HCEC 1CT (cell line): ENCODE measurements around the gene GNG7.
A peak's percentile ranks its signal among the peaks of the same experiment; 100 is the strongest.
"Not testable (repeated sequence)": the region's sequence is repeated elsewhere in the genome, so short reads cannot be mapped to it uniquely, and the experiment has no call there.

Experiments
- DNase-seq: peaks from one replicate; pipeline ENCODE4 v3.0.0-alpha.2; 2017

Gene GNG7

DNA sequence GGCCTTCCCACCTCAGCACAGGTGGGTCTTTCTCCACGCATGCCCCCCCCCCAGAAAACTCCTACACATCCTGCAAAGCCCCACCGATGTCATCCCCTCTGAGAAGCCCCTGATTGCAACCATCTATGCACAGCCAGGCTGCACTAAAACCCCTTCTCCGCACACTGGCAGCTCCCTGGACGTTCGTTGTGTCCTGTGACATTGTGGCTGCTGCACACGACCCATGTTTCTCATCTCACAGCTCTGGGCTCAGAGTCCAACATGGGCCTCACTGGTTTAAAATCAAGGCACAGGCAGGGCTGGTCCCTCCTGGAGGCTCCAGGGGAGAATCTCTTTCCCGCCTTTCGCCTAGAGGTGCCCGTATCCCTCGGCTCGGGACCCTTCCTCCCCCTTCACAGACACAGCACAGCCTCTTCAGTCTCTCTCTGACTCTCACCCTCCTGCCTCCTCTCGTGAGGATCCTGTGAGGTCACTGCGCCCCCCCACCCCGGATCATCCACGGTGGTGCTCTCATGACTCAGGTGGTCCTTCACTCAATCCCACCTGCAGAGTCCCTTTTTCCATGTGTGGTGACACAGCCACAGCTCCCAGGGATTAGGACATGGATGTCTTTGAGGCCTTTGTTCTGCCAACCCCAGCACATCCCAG lies 155.3 kb downstream of the GNG7 start:
- DNase-seq, result no peak

GRCh38 chr19:2546128-2547032 lies 156.1 kb downstream of the GNG7 start:
- DNase-seq, result no peak

DNA sequence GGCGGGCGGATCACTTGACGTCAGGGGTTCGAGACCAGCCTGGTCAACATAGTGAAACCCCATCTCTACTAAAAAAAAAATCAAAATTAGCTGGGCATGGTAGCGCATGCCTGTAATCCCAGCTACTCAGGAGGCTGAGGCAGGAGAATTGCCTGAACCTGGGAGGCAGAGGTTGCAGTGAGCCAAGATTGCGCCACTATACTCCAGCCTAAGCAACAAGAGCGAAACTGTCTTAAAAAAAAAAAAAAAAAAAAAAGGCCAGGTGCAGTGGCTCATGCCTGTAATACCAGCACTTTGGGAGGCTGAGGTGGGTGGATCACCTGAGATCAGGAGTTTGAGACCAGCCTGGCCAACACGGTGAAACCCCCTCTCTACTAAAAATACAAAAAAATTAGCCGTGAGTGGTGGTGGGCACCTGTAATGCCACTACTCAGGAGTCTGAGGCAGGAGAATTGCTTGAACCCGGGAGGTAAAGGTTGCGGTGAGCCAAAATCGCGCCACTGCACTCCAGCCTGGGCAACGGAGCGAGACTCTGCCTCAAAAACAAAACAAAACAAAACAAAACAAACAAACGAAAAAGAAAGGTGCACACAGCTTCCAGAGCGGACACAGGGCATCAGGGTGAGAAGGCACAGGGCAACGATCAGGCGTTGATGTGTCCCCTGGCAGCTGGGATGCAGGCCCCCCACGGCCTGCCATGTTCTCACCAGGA lies 156.9 kb downstream of the GNG7 start:
- not testable (repeated sequence) for DNase-seq

- DNase-seq, result no peak
These were observed 157.7 kb downstream of the GNG7 start for GRCh38 chr19:2544576-2545415.

DNA sequence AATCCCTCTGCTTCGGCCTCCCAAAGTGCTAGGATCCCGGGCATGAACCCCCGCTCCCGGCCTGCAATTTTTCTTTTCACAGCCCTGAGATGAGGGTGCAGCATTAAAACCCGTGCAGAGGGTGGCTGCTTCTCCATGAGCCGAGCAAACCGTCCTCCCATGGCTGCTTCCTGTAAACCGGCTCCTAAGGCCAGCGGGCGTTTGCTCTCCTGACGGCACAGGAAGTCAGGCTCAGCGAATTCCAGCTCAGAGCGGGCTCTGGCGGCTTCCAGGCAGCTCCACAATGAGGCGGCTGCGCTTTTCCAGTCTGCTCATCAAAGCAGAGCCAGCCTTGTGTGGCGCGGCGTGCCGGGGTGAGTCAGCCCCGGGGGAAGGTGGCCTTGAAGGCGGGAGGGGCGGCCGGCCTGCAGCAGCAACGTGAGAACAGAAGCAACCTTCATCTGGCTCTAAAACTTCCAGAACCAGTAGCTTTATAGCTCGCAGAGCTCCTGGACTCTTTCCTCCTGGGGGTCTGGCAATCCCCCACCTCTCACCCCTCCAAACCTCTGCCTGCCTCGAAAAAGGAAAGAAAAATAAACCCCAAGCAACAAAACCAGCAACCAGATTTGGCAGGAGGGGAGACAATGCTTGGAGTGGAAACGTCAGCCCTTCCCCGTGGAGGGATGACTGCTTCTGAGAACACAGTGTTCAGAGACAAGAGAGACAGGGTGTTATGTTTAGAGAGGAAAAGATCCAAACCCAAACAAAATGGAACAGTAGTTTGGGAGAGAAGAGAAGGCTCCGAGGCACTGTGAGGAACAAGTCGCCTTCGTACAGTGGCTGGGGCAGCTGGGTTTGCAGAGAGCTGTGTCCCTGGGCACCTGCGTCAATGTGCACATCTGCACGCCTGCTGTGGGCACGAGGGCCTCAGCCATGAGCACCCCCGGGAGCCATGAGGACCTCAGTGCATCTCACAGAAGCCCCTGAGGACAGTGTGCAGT lies 158.7 kb downstream of the GNG7 start:
- DNase-seq, result peak; percentile 99

- not testable (repeated sequence) for DNase-seq
These were observed 159.4 kb downstream of the GNG7 start for GRCh38 chr19:2543072-2543462.

DNA sequence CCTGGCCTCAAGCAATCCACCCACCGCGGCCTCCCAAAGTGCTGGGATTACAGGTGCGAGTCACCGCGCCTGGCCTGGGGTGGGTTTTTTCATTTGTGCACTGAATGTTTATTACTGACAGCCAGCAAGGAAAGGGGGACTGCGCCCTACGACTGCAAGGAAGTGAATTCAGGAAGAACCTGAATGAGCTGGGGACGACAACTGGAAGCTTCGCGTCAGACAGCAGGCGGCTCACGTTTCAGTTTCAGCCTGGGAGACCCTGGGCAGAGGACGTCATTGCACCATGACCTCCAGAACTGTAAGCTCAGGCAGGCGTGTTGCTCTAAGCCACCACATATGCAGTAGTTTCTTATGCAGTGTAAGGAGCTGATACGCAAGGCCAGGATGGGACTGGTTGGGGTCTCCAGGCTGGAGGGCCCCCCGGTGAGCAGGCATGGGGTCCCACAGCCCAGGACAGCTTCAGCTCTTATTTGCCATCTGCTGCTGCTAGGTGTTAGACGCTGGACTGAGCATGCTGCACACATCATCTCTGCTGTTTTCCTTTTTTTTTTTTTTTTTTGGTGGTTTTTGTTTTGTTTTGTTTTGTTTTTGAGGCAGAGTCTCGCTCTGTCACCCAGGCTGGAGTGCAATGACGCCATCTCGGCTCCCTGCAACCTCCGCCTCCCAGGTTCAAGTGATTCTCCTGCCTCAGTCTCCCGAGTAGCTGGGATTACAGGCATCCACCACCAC lies 160.0 kb downstream of the GNG7 start:
- no peak for DNase-seq

DNA sequence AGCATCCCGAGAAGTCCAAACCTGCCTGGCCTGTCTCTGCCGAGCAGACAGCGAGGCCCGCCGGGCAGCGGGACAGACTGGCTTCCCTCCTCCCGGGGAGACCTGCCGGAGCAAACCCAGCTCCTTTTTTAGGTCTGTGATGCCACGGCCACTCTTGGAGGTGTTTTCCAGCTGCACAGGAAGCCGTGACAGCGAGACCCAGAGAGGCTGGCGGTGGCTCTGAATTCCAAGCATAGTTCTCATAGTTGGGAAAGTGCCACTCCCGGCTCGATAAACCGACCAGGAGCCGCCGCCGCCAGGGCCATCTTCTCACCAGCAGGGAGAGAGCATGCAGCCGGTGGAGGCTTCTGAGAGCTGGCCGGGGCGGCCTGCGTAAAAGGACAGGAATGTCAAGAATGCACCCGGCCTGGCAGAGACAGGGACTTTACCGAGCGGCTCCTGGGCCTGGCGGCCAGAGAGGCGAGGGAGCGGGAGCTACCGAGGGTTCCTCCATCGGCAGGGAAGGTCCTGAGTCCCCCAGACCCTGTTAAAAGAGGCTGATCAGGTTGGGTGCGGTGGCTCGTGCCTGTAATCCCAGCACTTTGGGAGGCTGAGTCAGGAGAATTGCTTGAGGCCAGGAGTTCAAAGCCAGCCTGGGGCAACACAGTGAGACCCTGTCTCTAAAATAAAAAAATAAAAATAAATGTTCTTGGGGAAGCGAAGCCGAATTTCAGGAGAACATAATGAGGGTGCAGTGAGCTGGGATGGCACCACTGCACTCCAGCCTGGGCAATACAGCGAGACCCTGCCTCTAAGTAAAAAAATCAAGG lies 161.6 kb downstream of the GNG7 start:
- peak; percentile 99 for DNase-seq

- no peak for DNase-seq
These were observed 162.2 kb downstream of the GNG7 start for GRCh38 chr19:2540251-2540645.

- no peak for DNase-seq
These were observed 164.3 kb downstream of the GNG7 start for GRCh38 chr19:2538096-2538757.

- DNase-seq, result not testable (repeated sequence)
These were observed 164.9 kb downstream of the GNG7 start for GRCh38 chr19:2537584-2537983.

DNA sequence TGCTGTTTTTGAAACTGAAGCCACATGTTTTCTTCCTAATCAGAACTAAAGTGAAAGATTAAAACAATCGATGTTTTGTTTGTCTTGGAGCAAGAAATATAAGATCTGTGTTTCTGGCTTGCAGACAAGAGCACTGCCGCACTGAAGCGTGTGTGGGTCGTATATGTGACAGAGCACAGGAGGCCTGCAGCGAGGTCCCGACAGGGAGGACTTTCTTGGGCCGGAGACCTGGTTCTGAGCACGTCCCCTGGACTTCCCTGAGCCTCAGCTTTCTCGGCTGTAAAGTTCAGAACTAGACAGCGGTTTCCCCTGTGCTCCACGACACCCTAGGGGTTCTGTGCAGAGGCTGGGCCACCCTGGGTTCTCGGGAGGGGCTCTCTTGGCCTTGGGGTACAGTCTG lies 166.0 kb downstream of the GNG7 start:
- DNase-seq, result no peak

DNA sequence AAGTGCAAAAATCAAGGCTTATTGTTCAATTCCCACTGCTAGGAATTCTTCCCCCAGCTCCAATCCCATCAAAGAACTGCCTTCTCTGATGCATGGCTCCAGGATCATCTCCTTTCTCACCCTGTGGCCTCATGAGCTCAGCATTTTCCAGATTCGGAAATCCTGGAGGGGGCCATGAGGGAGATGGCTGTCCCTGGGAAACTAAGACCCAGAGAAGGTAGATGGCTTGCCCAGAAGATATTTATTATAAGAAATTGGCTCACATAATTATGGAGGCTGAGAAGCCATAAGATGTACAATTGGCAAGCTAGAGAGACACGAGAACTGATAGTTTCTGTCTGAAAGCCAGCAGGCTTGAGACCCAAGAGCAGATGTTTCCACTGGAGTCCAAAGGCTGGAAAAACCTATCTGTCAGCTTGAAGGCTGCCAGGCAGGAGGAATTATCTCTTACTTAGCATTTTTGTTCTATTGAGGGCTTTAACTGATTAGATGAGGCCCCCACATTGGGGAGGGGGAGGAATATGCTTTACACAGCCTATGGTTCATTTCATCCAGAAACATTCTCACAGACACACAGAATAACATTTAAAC lies 168.0 kb downstream of the GNG7 start:
- no peak for DNase-seq

DNA sequence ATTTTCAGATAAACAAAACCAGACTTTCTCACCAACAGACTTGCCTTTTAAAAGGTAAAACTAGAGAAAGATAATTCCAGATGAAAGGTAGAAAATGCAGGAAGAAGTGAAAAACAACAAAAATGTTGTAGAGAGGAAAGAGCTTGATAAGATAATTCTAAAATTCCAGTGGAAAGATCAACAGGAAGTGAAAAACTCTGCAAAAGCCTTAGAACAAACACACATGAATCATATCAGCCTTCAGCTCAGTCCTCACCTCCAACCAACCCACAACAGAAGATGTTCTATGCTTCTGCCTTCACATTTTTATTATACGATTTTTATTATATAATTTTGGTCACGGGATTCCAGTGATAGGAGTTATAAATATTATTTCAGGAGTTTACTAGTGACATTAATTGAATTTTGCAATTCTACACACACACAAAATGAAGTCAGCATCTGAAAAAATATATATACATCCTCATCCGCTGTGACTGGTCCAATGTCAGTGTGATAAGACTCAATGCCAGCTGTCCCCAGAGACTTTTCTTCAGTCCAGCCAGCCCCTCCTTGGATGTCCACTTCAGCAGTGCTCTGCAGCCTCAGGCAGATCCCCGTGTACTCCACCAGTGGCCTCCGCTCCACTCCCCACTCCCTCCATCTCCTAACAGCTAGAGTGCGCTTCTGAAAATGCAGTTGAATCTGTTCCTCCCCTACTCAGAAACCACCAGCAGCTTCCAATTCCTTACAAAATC lies 168.6 kb downstream of the GNG7 start:
- peak; percentile 65 for DNase-seq

- DNase-seq, result no peak
These were observed 169.4 kb downstream of the GNG7 start for GRCh38 chr19:2533072-2533425.

DNA sequence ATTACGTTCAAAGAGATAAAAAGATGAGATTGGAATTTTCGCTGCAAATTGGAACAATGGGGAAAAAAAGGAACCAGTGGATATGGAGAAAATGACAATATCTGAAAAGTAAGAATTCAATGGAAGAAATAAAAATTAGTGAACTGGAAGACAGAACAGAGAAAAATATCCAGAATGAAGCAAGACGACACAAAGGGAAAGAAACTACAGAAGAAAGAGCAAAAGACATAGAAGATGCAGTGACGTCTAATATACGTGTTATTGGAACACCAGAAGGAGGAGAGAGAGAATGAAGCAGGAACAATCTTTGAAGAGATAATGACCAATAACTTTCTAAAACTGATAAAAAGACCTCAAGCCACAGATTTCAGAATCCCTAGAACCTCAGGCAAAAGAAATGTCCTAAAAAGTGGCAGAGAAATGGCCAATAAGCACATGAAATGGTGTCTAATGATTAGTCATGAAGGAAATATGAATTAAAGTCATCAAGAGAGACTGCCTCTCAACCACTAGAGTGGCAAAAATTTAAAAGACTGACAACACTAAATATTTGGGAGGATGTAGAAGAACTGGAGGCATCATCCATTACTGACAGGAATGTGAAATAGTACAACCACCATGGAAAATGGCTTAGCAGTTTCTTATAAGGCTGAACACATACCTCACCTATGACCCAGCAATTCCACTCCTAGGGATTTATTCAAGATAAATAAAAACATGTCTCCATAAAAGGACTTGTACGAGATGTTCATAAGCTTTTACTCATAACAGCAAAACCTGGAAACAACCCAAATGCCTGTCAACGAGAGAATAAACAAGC lies 170.0 kb downstream of the GNG7 start:
- DNase-seq, result peak; percentile 99

GRCh38 chr19:2529942-2530341 lies 172.6 kb downstream of the GNG7 start:
- not testable (repeated sequence) for DNase-seq
